ENCODE measurements around the gene LTBP3. TPM values are rescaled to one million over a fixed set of nuclear protein-coding genes. Genes with fewer than 3 reads are reported as not detected.

The LTBP3 gene
- total and polyA plus RNA-seq, 2 of the 13 experiments (the other 11 are each of a cell fraction or from before 2014, with no cell fraction given): 12.2 to 68.1 TPM

DNA sequence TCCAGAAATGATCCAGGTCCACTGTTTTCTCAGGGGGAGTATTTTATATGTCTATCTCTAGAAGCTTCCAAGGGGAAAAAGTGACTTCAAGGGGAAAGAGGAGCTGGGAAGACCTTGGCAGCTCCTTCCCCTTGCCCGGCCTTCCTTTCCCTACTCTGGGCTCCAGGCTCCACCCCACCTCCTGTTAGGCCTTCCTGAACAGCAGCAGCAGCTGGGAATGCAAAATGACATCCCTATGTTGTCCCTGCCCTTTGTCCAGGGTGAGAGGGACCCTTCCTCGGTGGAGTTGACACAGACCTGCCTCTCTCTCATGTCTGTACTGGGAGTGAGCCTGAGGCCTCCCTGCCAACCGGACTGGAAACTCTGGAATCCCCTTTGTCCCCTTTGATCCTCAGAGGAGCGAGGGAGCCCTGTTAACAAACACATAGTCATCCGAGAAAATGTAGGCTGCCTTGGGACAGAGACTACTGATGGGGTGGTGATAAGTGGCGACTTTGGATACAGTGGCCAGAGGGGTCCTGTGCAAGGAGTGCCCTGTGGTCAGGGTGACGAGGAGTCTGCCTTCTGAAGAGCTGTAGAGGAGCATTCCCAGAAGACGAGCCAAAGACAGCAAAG, 68.3 kb downstream of the LTBP3 start (continued):
- TF ChIP-seq, protein P1, sequence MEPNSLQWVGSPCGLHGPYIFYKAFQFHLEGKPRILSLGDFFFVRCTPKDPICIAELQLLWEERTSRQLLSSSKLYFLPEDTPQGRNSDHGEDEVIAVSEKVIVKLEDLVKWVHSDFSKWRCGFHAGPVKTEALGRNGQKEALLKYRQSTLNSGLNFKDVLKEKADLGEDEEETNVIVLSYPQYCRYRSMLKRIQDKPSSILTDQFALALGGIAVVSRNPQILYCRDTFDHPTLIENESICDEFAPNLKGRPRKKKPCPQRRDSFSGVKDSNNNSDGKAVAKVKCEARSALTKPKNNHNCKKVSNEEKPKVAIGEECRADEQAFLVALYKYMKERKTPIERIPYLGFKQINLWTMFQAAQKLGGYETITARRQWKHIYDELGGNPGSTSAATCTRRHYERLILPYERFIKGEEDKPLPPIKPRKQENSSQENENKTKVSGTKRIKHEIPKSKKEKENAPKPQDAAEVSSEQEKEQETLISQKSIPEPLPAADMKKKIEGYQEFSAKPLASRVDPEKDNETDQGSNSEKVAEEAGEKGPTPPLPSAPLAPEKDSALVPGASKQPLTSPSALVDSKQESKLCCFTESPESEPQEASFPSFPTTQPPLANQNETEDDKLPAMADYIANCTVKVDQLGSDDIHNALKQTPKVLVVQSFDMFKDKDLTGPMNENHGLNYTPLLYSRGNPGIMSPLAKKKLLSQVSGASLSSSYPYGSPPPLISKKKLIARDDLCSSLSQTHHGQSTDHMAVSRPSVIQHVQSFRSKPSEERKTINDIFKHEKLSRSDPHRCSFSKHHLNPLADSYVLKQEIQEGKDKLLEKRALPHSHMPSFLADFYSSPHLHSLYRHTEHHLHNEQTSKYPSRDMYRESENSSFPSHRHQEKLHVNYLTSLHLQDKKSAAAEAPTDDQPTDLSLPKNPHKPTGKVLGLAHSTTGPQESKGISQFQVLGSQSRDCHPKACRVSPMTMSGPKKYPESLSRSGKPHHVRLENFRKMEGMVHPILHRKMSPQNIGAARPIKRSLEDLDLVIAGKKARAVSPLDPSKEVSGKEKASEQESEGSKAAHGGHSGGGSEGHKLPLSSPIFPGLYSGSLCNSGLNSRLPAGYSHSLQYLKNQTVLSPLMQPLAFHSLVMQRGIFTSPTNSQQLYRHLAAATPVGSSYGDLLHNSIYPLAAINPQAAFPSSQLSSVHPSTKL (CRISPR knock-in tag; IDR thresholded peaks at IDR 0.05): peak; percentile 59
- TF ChIP-seq ZNF607 (CRISPR knock-in tag; IDR thresholded peaks at IDR 0.05; ENCODE audit: borderline replicate concordance) (no peak), NFYC (CRISPR knock-in tag; IDR thresholded peaks at IDR 0.05) (peak; percentile 30; the same call in 1 of the 2 replicates), ZNF121 (CRISPR knock-in tag; IDR thresholded peaks at IDR 0.05) (peak; percentile 10; the same call in 1 of the 2 replicates), SPEN (CRISPR knock-in tag; IDR thresholded peaks at IDR 0.05; ENCODE audit: low read depth) (peak; percentile 48; the same call in 1 of the 2 replicates), FOXA1 (IDR thresholded peaks at IDR 0.05) (no peak), FOXA1 (CRISPR knock-in tag; IDR thresholded peaks at IDR 0.05) (peak; percentile 80), ZMYM2 (CRISPR knock-in tag; IDR thresholded peaks at IDR 0.05) (no peak), SAP130 (CRISPR knock-in tag; IDR thresholded peaks at IDR 0.05; ENCODE audit: low read depth) (peak; percentile 69), RAD21 (CRISPR knock-in tag; IDR thresholded peaks at IDR 0.05) (no peak), SALL1 (CRISPR knock-in tag; IDR thresholded peaks at IDR 0.05) (peak; percentile 58), ZNF556 (CRISPR knock-in tag; IDR thresholded peaks at IDR 0.05; ENCODE audit: borderline replicate concordance) (peak; percentile 61; the same call in 1 of the 2 replicates), HMG20B (CRISPR knock-in tag; conservative IDR thresholded peaks at IDR 0.05) (0 out of 2 replicates have a peak, but pooled peaks have one; percentile 26), TCF7 (IDR thresholded peaks at IDR 0.05; ENCODE audit: low read depth) (peak; percentile 75), DMAP1 (CRISPR knock-in tag; IDR thresholded peaks at IDR 0.05) (no peak), SOX13 (IDR thresholded peaks at IDR 0.05) (no peak), SOX13 (CRISPR knock-in tag; conservative IDR thresholded peaks at IDR 0.05 in 1 of 2, IDR thresholded peaks at IDR 0.05 in 1 of 2) (peak in 1 of 2 experiments; percentile 66; a peak in 2 of 4 replicates), RXRA (CRISPR knock-in tag; IDR thresholded peaks at IDR 0.05) (peak; percentile 59; the same call in 1 of the 2 replicates), FOXO1 (CRISPR knock-in tag; IDR thresholded peaks at IDR 0.05) (peak; percentile 16; the same call in 1 of the 2 replicates), ZNF761 (CRISPR knock-in tag; conservative IDR thresholded peaks at IDR 0.05) (0 out of 2 replicates have a peak, but pooled peaks have one; percentile 28), KMT2A (CRISPR knock-in tag; IDR thresholded peaks at IDR 0.05) (no peak), ZFX (CRISPR knock-in tag; IDR thresholded peaks at IDR 0.05; ENCODE audit: low read depth) (peak; percentile 70), ZNF782 (CRISPR knock-in tag; IDR thresholded peaks at IDR 0.05; ENCODE audit: borderline replicate concordance) (0 out of 2 replicates have a peak, but pooled peaks have one; percentile 9), GFI1 (CRISPR knock-in tag; IDR thresholded peaks at IDR 0.05; ENCODE audit: borderline replicate concordance) (peak; percentile 27; the same call in 1 of the 2 replicates)
- TF ChIP-seq, protein P2, sequence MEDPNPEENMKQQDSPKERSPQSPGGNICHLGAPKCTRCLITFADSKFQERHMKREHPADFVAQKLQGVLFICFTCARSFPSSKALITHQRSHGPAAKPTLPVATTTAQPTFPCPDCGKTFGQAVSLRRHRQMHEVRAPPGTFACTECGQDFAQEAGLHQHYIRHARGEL (CRISPR knock-in tag; IDR thresholded peaks at IDR 0.05): no peak
- TF ChIP-seq, protein P3, sequence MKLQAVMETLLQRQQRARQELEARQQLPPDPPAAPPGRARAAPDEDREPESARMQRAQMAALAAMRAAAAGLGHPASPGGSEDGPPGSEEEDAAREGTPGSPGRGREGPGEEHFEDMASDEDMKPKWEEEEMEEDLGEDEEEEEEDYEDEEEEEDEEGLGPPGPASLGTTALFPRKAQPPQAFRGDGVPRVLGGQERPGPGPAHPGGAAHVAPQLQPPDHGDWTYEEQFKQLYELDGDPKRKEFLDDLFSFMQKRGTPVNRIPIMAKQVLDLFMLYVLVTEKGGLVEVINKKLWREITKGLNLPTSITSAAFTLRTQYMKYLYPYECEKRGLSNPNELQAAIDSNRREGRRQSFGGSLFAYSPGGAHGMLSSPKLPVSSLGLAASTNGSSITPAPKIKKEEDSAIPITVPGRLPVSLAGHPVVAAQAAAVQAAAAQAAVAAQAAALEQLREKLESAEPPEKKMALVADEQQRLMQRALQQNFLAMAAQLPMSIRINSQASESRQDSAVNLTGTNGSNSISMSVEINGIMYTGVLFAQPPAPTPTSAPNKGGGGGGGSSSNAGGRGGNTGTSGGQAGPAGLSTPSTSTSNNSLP (IDR thresholded peaks at IDR 0.05; ENCODE audit: low read depth, low read length): 0 out of 2 replicates have a peak, but pooled peaks have one; percentile 38
